ENCODE data around the gene DNAH6. TPM values are rescaled to one million over a fixed set of nuclear protein-coding genes. Genes with fewer than 3 reads are reported as not detected.

Gene DNAH6
- total and polyA plus RNA-seq, 9 of the 15 experiments (the other 6 are each of a cell fraction or from before 2014, with no cell fraction given) = 0.01 to 0.04 (median 0.01) TPM; not detected in 5

DNA sequence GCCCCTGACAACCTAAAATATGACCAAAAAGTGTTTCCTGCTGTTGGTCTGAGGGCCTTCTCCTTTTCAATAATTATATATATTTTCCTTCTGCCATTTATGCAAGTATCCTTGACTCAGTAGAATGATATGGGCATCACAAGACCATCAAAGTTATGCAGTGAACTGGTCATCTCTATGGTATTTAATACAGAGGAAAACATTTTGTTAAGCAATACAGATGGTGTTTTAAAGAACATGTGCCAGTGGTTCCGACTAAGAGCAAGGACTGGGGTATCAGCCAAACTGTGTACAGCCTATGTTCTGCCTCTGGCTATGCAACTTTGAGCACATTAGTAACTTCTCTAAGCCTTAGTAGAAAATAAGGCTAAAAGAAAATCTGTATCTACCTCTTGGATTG is 185.6 kb downstream of the DNAH6 start:
- Histone ChIP-seq H3K4me1 (replicated peaks in 1 of 2; ENCODE audit: control insufficient read depth in 2 of 2, insufficient read depth in 2 of 2, low read length in 2 of 2) (no peaks in the 10 kb centered on the region), H3K4me2 (ENCODE audit: insufficient read depth, low read length) (no peak overlapping the region), H3K9me3 (replicated peaks; ENCODE audit: control insufficient read depth, insufficient read depth, low read depth, low read length) (no peaks in the 10 kb centered on the region; the same call in 1 of the 2 replicates), H3K4me3 (no peak overlapping the region), H3K36me3 (ENCODE audit: control insufficient read depth, insufficient read depth, low read length) (no peaks in the 10 kb centered on the region), H3K9me1 (ENCODE audit: control insufficient read depth, insufficient read depth, low read length) (no peaks in the 10 kb centered on the region), H4K20me1 (replicated peaks; ENCODE audit: control insufficient read depth, insufficient read depth, low read length) (no peaks in the 10 kb centered on the region), H3K27me3 (ENCODE audit: control insufficient read depth in 2 of 2, insufficient read depth in 2 of 2, low read length in 2 of 2) (no peaks in the 10 kb centered on the region), H3K79me2 (ENCODE audit: control insufficient read depth, insufficient read depth, low read length) (no peaks in the 10 kb centered on the region), H3K9ac (ENCODE audit: insufficient read depth in 1 of 2, low read depth in 2 of 2, low read length in 2 of 2) (no peak overlapping the region), H3K27ac (ENCODE audit: extremely low read depth, low read depth, low read length) (no peak overlapping the region), H2AFZ (ENCODE audit: low read depth, low read length) (no peak overlapping the region)
- ChIA-PET POLR2A (no interaction called here), CTCF (ENCODE audit: low intra/inter-chr PET ratio) (no interaction called here)
- DNase-seq (ENCODE audit: extremely low read depth in 1 of 4, low spot score in 3 of 4) (no peak), ATAC-seq (no peak), FAIRE-seq (no peak)
- TF ChIP-seq NR2C1 (IDR thresholded peaks at IDR 0.05) (no peak), NR2C1 (tag; IDR thresholded peaks at IDR 0.05) (no peak), L3MBTL2 (IDR thresholded peaks at IDR 0.05) (no peak), SIRT6 (IDR thresholded peaks at IDR 0.05; ENCODE audit: low read depth, low read length) (no peak), ZKSCAN1 (IDR thresholded peaks at IDR 0.05; ENCODE audit: low read depth, low read length) (no peak), KHSRP (IDR thresholded peaks at IDR 0.05) (no peak), HDAC1 (IDR thresholded peaks at IDR 0.05) (no peak)
- in situ Hi-C loops (cut with MboI) (no loop called here), intact Hi-C loops (cut with micrococcal nuclease) (no loop called here)
- WGBS (ENCODE audit: insufficient coverage, low coverage, missing lambda C conversion rate) = 0% methylated on average over 1 of the region's 1 CpG
- BruUV-seq (replicated peaks) = no TSS peak

- Histone ChIP-seq H3K4me2 (ENCODE audit: insufficient read depth, low read length) (no peak overlapping the region), H3K79me2 (ENCODE audit: control insufficient read depth, insufficient read depth, low read length) (no peaks in the 10 kb centered on the region), H4K20me1 (replicated peaks; ENCODE audit: control insufficient read depth, insufficient read depth, low read length) (no peaks in the 10 kb centered on the region), H3K27ac (ENCODE audit: extremely low read depth, low read depth, low read length) (no peak overlapping the region), H3K36me3 (ENCODE audit: control insufficient read depth, insufficient read depth, low read length) (no peaks in the 10 kb centered on the region), H2AFZ (ENCODE audit: low read depth, low read length) (no peak overlapping the region), H3K4me1 (replicated peaks in 1 of 2; ENCODE audit: control insufficient read depth in 2 of 2, insufficient read depth in 2 of 2, low read length in 2 of 2) (no peaks in the 10 kb centered on the region), H3K9me1 (ENCODE audit: control insufficient read depth, insufficient read depth, low read length) (no peaks in the 10 kb centered on the region), H3K27me3 (ENCODE audit: control insufficient read depth in 2 of 2, insufficient read depth in 2 of 2, low read length in 2 of 2) (no peaks in the 10 kb centered on the region), H3K4me3 (no peak overlapping the region), H3K9ac (ENCODE audit: insufficient read depth in 1 of 2, low read depth in 2 of 2, low read length in 2 of 2) (no peak overlapping the region), H3K9me3 (replicated peaks; ENCODE audit: control insufficient read depth, insufficient read depth, low read depth, low read length) (no peaks in the 10 kb centered on the region; the same call in 1 of the 2 replicates)
- FAIRE-seq (no peak), DNase-seq (ENCODE audit: extremely low read depth in 1 of 4, low spot score in 3 of 4) (no peak), ATAC-seq (no peak)
- ChIA-PET CTCF (ENCODE audit: low intra/inter-chr PET ratio) (no interaction called here), POLR2A (no interaction called here)
- TF ChIP-seq ZNF717 (CRISPR knock-in tag; IDR thresholded peaks at IDR 0.05) (no peak), ETV6 (IDR thresholded peaks at IDR 0.05; ENCODE audit: borderline replicate concordance in 1 of 2, low read depth in 2 of 2, low read length in 1 of 2) (no peak), ETV6 (CRISPR knock-in tag; IDR thresholded peaks at IDR 0.05; ENCODE audit: borderline replicate concordance) (no peak), DACH1 (IDR thresholded peaks at IDR 0.05; ENCODE audit: partially characterized antibody) (no peak), KAT2B (IDR thresholded peaks at IDR 0.05; ENCODE audit: low read depth, low read length) (no peak), ARID1B (IDR thresholded peaks at IDR 0.05) (no peak), ZNF639 (CRISPR knock-in tag; conservative IDR thresholded peaks at IDR 0.05 in 1 of 2, IDR thresholded peaks at IDR 0.05 in 1 of 2) (no peak), NR2C1 (IDR thresholded peaks at IDR 0.05) (no peak), NR2C1 (tag; IDR thresholded peaks at IDR 0.05) (no peak), JUN (IDR thresholded peaks at IDR 0.05; ENCODE audit: borderline replicate concordance, low read depth, low read length) (no peak), JUN (CRISPR knock-in tag; IDR thresholded peaks at IDR 0.05; ENCODE audit: borderline replicate concordance) (no peak)
- intact Hi-C loops (cut with micrococcal nuclease) (no loop called here), in situ Hi-C loops (cut with MboI) (no loop called here)
- 0% methylated on average over 3 of the region's 3 CpGs for WGBS (ENCODE audit: insufficient coverage, low coverage, missing lambda C conversion rate)
- BruUV-seq (replicated peaks) = no TSS peak
These were observed 186.6 kb downstream of the DNAH6 start for GRCh38 chr2:84702941-84703340.
